ENCODE results near the gene TOMM5.
A peak's percentile ranks its signal among the peaks of the same experiment; 100 is the strongest.

Gene TOMM5

DNA sequence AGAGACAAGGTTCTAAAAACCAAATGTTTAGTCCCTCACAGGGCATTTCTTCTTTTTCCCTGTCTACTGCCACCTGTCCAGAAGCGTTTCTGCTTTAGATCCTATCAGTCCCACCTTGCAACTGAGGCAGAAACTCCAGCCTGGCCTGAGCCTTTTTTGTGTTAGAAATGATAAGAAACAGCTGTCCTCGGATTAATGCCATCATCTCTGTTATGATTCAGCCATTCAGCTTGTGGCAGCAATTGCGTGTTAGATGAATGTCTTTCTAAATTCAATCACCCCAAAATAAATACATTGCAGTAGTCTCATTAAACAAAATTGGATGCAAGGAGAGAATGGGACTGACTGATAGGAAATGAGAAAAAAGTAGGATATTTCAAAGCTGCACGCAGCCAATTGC, 30.1 kb upstream of the TOMM5 start:
- TF ChIP-seq, protein P1, sequence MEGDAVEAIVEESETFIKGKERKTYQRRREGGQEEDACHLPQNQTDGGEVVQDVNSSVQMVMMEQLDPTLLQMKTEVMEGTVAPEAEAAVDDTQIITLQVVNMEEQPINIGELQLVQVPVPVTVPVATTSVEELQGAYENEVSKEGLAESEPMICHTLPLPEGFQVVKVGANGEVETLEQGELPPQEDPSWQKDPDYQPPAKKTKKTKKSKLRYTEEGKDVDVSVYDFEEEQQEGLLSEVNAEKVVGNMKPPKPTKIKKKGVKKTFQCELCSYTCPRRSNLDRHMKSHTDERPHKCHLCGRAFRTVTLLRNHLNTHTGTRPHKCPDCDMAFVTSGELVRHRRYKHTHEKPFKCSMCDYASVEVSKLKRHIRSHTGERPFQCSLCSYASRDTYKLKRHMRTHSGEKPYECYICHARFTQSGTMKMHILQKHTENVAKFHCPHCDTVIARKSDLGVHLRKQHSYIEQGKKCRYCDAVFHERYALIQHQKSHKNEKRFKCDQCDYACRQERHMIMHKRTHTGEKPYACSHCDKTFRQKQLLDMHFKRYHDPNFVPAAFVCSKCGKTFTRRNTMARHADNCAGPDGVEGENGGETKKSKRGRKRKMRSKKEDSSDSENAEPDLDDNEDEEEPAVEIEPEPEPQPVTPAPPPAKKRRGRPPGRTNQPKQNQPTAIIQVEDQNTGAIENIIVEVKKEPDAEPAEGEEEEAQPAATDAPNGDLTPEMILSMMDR (IDR thresholded peaks at IDR 0.05; ENCODE audit: insufficient read depth, missing control alignments): no peak
- FAIRE-seq: no peak
- no peak for DNase-seq (ENCODE audit: insufficient read length, low spot score)

DNA sequence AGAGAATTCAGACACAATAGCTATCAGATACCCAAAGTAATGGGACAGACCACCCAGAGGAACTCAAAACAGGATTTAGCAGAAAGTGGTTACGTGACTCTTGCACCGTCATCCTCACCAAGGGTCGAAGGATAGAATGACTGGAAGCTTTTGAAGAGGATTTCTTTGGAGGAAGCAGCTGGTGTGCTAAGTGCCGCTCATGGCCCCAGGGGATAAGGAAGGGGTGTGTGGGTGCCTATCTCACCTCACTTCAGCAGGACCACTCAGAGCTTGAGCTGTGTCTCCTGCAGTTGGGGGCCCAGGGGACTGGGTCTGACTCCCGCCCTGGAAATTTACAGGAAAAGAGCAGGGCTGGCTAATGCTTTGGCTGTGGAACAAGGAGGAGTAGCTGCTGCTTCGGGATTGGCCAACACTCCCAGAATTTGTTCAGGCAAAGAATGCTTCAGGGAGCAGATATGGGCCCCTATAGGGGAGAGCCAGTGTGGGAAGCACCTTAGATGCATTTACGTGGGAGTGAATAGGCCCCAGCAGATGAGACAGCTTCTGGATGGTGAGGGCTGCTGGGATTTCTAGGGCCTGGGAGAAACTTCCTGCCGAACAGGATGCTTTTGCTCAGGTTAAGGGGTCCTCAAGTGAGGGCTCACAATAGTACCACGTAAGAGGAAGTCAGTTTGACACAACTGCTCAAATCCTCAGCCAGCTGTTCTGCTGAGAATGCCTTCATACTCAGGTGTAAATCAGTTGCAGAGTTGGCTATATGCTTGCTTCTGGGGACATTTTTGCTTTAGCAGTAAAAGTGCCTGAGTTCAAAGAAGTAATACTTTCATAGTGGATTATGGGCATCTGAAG, 29.1 kb upstream of the TOMM5 start:
- TF ChIP-seq, protein P1 (IDR thresholded peaks at IDR 0.05; ENCODE audit: insufficient read depth, missing control alignments): no peak
- FAIRE-seq (peak; percentile 66), DNase-seq (ENCODE audit: insufficient read length, low spot score) (no peak)

DNA sequence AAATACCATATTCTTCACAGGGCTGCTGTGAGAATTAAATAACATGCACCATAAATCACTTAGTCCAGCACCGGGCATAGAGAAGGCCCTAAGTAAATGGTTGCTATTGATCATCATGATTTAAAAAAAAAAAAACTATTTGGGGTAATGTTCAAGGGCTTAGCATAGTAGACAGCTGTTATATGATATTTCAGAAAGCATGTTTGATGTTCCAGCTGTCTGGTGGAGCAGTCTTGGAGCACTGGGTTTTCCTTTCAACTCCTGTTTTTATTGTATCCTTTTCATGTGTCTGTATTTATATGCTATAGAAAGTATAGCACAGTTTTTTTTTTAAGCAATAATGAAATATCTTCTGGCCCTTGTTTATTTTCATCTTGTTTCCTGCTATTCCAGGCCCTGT, 28.0 kb upstream of the TOMM5 start:
- FAIRE-seq: no peak

DNA sequence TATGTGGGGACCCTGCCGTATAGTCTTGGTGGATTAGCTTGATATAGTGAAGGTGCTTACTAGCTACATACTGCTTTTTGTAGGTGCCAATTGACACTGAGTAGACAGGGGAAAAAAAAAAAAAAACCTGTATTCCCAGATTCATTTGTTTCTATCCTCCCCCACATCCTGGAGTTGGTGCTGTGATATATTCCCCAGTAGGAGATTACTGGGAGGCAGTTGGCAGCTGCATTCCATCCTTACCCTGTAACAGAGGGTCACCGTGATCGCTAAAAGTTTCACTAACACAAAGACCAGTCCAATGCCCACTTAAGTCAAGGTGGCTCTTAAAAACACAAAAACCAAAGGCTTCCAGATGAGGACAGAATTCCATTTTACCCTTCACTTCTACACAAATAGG, 27.4 kb upstream of the TOMM5 start:
- TF ChIP-seq, protein P1 (IDR thresholded peaks at IDR 0.05; ENCODE audit: insufficient read depth, missing control alignments): no peak
- FAIRE-seq (no peak), DNase-seq (ENCODE audit: insufficient read length, low spot score) (no peak)

More for the DNA sequence above, 28.0 kb upstream of the TOMM5 start:
- no peak for DNase-seq (ENCODE audit: insufficient read length, low spot score)
- TF ChIP-seq, protein P1 (IDR thresholded peaks at IDR 0.05; ENCODE audit: insufficient read depth, missing control alignments): no peak

DNA sequence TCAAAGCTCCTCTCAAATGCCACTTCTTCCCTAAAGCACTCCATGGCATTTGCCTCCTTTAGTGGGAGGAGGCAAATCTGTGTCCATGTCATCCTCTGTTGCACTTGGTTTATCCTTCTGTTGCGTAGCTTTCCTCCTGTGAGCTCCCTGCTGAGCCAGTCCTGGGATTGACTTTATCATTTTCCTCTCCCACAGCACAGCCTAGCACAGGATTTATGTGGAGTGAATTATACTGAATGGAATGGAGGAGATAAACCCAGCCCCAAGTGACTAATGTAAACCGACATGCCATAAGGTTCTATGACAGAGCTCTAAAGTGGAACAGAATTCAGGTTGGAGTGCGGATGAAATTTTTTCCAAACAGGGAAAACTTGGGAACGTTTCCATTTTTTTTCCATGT, 26.4 kb upstream of the TOMM5 start:
- no peak for DNase-seq (ENCODE audit: insufficient read length, low spot score)
- TF ChIP-seq, protein P1 (IDR thresholded peaks at IDR 0.05; ENCODE audit: insufficient read depth, missing control alignments): no peak
- FAIRE-seq: no peak

DNA sequence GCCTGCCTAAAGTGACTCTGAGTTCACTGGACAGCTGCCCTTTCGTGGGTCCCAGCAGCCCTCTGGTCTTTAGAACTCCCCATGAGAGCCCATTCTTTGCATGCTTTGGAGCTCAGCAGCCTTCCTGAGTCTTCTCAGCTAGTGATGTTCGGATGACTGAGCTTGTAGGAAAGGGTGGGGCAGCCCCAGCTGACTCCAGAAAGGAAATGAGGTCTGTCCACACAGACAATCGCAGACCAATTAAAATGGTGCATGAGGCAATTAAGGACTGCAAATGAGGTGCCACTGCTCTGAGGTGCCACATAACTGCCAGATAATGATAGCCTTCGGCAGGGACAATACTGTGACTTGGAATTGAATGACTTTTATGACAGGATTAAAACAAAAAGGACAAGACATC, 25.4 kb upstream of the TOMM5 start:
- no peak for FAIRE-seq
- TF ChIP-seq, protein P1 (IDR thresholded peaks at IDR 0.05; ENCODE audit: insufficient read depth, missing control alignments): no peak
- DNase-seq (ENCODE audit: insufficient read length, low spot score): no peak

- TF ChIP-seq, protein P1 (IDR thresholded peaks at IDR 0.05; ENCODE audit: insufficient read depth, missing control alignments): no peak
- FAIRE-seq (no peak), DNase-seq (ENCODE audit: insufficient read length, low spot score) (no peak)
Observed at GRCh38 chr9:37617161-37617560, 24.8 kb upstream of the TOMM5 start.
